HEK293T (cell line): Measurements from ENCODE around the gene DLG2.

Experiments
- CTBP1 ChIP-seq: fragments of 450-650 bp; IDR thresholded peaks from 2 replicates; pipeline ENCODE4 v1.6.1; 2016; ENCODE audit warnings: borderline replicate concordance
- FOXM1 ChIP-seq: fragments of 450-650 bp; IDR thresholded peaks from 2 replicates; pipeline ENCODE4 v1.6.1; 2017; ENCODE audit warnings: mild to moderate bottlenecking, borderline replicate concordance

GRCh38 chr11:84763931-84764330, 863.2 kb downstream of the DLG2 start:
- TF ChIP-seq CTBP1, result no peak
- no peak for TF ChIP-seq FOXM1
